Bronchial epithelial cell (primary cell): ENCODE data around the gene PROS1. TPM values are rescaled to one million over a fixed set of nuclear protein-coding genes. Genes with fewer than 3 reads are reported as not detected.

Experiments
- DNase-seq: peaks from one replicate; pipeline ENCODE4 v3.0.0-alpha.2; 2010; ENCODE audit warnings: low read depth
- FAIRE-seq: peaks from 2 replicates; lab custom pipeline; 2011; peaks lifted over from hg19 to GRCh38; lab: Jason Lieb, UNC
- H3K27me3 ChIP-seq: 2 replicates; pipeline ENCODE4 v1.5.1; 2011; ENCODE audit warnings: low read length; ENCODE audit not compliant: control insufficient read depth, insufficient read depth
- H3K36me3 ChIP-seq: 2 replicates; pipeline ENCODE4 v1.5.1; 2011; ENCODE audit warnings: low read length; ENCODE audit not compliant: control insufficient read depth, insufficient read depth
- H3K4me3 ChIP-seq: 2 replicates; pipeline ENCODE4 v1.5.1; 2011; ENCODE audit warnings: mild to moderate bottlenecking, low read depth, low read length, control low read depth
- CTCF ChIP-seq: IDR thresholded peaks from 2 replicates; pipeline ENCODE4 v1.5.1; 2011; ENCODE audit warnings: mild to moderate bottlenecking, moderate library complexity, low read length, control low read depth, inconsistent platforms; ENCODE audit not compliant: insufficient read depth, severe bottlenecking
- total RNA-seq: library from RNA; depleted of rRNA; stranded (reverse); fragments of >200 nt; gene quantifications from 2 replicates; pipeline ENCODE4 v1.2.1, GENCODE V29; 2014

PROS1 gene
- total RNA-seq, 1 donor from 2014 or later = 4.2 TPM

- no peaks in the 10 kb centered on the region for H3K27me3 ChIP-seq
- DNase-seq (no peak), FAIRE-seq (no peak)
- TF ChIP-seq CTCF = no peak
- no peaks in the 10 kb centered on the region for H3K36me3 ChIP-seq
- H3K4me3 ChIP-seq = no peak overlapping the region
Measured at GRCh38 chr3:93936549-93936948, 37.1 kb downstream of the PROS1 start.

GRCh38 chr3:93934366-93935046 lies 39.2 kb downstream of the PROS1 start:
- no peak for DNase-seq

GRCh38 chr3:93931597-93932229 lies 42.0 kb downstream of the PROS1 start:
- H3K4me3 ChIP-seq = no peak overlapping the region
- FAIRE-seq (no peak), DNase-seq (no peak)
- no peaks in the 10 kb centered on the region for H3K27me3 ChIP-seq
- no peak for TF ChIP-seq CTCF
- H3K36me3 ChIP-seq = no peaks in the 10 kb centered on the region

More at GRCh38 chr3:93934366-93935046, 39.2 kb downstream of the PROS1 start:
- Histone ChIP-seq H3K27me3 (no peaks in the 10 kb centered on the region), H3K4me3 (no peak overlapping the region), H3K36me3 (no peaks in the 10 kb centered on the region)
- no peak for FAIRE-seq
- no peak for TF ChIP-seq CTCF

- FAIRE-seq = no peak
- no peak for DNase-seq
- H3K27me3 ChIP-seq = no peaks in the 10 kb centered on the region
- H3K4me3 ChIP-seq = no peak overlapping the region
- TF ChIP-seq CTCF = no peak
- H3K36me3 ChIP-seq = no peaks in the 10 kb centered on the region
Measured at GRCh38 chr3:93930041-93930440, 43.7 kb downstream of the PROS1 start.

GRCh38 chr3:93926789-93927188 lies 46.9 kb downstream of the PROS1 start:
- FAIRE-seq (no peak), DNase-seq (no peak)
- H3K4me3 ChIP-seq = no peak overlapping the region
- no peak for TF ChIP-seq CTCF
- H3K36me3 ChIP-seq = no peaks in the 10 kb centered on the region
- no peaks in the 10 kb centered on the region for H3K27me3 ChIP-seq
